HFFc6 (cell line): ENCODE results near the gene NR3C1. TPM values are rescaled to one million over a fixed set of nuclear protein-coding genes. Genes with fewer than 3 reads are reported as not detected.
A peak's percentile ranks its signal among the peaks of the same experiment; 100 is the strongest.

Experiments used
- DNase-seq: peaks from one replicate; pipeline ENCODE4 v3.0.0-alpha.2; 2018
- H3K27ac Mint-ChIP-seq: 2 replicates; pipeline ENCODE4 v1.8.0; 2020; ENCODE audit warnings: mild to moderate bottlenecking, mixed read lengths
- H3K27me3 Mint-ChIP-seq: 2 replicates; pipeline ENCODE4 v1.8.0; 2021; ENCODE audit warnings: mild to moderate bottlenecking, moderate library complexity, mixed read lengths; ENCODE audit not compliant: insufficient read depth
- H3K36me3 Mint-ChIP-seq: 2 replicates; pipeline ENCODE4 v1.8.0; 2021; ENCODE audit warnings: low read depth, mixed read lengths
- H3K4me1 Mint-ChIP-seq: 2 replicates; pipeline ENCODE4 v1.8.0; 2020; ENCODE audit warnings: low read depth, mixed read lengths
- H3K4me3 Mint-ChIP-seq: 2 replicates; pipeline ENCODE4 v1.8.0; 2020; ENCODE audit warnings: mild to moderate bottlenecking, moderate library complexity, mixed read lengths
- H3K9me3 Mint-ChIP-seq: 2 replicates; pipeline ENCODE4 v1.8.0; 2020; ENCODE audit warnings: mild to moderate bottlenecking, mixed read lengths
- total RNA-seq, 6 experiments: library from RNA; stranded (reverse); fragmentation: NEBNext Ultra II Directional; extraction: Animal tissue kit (Norgen Biotek cat#: 25700); gene quantifications; 2 replicates in 1 of 6; 3 replicates in 5 of 6; pipeline ENCODE4 v1.2.3, GENCODE V29; 2021
- TF ChIP-seq, protein P1 (sequence below): fragments of 200-600 bp; sonication (generic); IDR thresholded peaks from 2 replicates; pipeline ENCODE4 v1.5.0; 2021; ENCODE audit warnings: antibody characterized with exemption, mild to moderate bottlenecking

The NR3C1 gene
- total RNA-seq, 6 experiments from 2014 or later = 61.6 to 86.9 (median 71.5) TPM

DNA sequence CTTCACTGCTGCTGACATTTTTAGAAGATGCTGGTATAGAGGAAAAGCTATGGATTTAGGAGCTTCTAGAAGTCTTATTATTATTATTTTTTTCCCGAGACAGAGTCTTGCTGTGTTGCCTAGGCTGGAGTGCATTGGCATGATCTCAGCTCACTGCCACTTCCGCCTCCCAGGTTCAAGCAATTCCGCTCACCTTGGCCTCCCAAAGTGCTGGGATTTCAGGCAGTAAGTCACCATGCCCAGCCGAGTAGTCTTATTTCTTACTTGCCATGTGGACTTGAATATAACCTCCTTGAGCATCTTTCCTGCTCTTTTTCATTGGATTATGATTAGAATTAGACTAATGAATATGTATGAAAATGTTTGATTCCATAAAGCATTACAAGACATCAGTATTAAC is 119.5 kb downstream of the NR3C1 start:
- H3K9me3 Mint-ChIP-seq = no peaks in the 10 kb centered on the region
- no peak overlapping the region for H3K4me3 Mint-ChIP-seq

DNA sequence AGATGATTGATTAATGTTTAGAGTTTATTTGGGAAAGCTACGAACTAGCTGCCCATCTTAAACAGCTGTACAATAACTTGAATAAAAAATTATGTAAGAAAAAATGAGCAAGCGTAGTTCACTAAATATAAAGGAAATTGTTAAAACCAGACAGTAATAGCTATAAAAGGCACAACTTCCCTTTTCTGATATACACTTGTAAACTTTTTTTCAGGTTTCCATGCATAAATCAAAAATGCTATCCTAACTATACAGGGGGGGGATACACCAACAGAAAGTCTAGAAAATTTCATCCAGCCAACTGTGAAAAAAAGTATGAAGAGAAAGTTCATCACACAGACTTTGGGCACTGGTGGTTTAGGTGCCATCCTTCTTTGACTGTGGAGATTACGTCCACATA is 122.3 kb downstream of the NR3C1 start:
- H3K27ac Mint-ChIP-seq = no peak overlapping the region
- no peak for DNase-seq
- no peaks in the 10 kb centered on the region for H3K9me3 Mint-ChIP-seq
- H3K4me3 Mint-ChIP-seq = no peak overlapping the region
- no peaks in the 10 kb centered on the region for H3K27me3 Mint-ChIP-seq
- TF ChIP-seq, protein P1, sequence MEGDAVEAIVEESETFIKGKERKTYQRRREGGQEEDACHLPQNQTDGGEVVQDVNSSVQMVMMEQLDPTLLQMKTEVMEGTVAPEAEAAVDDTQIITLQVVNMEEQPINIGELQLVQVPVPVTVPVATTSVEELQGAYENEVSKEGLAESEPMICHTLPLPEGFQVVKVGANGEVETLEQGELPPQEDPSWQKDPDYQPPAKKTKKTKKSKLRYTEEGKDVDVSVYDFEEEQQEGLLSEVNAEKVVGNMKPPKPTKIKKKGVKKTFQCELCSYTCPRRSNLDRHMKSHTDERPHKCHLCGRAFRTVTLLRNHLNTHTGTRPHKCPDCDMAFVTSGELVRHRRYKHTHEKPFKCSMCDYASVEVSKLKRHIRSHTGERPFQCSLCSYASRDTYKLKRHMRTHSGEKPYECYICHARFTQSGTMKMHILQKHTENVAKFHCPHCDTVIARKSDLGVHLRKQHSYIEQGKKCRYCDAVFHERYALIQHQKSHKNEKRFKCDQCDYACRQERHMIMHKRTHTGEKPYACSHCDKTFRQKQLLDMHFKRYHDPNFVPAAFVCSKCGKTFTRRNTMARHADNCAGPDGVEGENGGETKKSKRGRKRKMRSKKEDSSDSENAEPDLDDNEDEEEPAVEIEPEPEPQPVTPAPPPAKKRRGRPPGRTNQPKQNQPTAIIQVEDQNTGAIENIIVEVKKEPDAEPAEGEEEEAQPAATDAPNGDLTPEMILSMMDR = no peak
- H3K4me1 Mint-ChIP-seq = peaks cover 18% of the 10 kb centered on the region
- peaks cover 48% of the 10 kb centered on the region for H3K36me3 Mint-ChIP-seq

More for the DNA sequence above, 119.5 kb downstream of the NR3C1 start:
- no peak for DNase-seq
- Mint-ChIP-seq H3K36me3 (peaks cover 53% of the 10 kb centered on the region), H3K27ac (no peak overlapping the region), H3K27me3 (no peaks in the 10 kb centered on the region; the same call in none of the 2 replicates), H3K4me1 (peaks cover 17% of the 10 kb centered on the region)
- TF ChIP-seq, protein P1 = no peak

GRCh38 chr5:143279698-143280097 is 123.8 kb downstream of the NR3C1 start:
- H3K36me3 Mint-ChIP-seq = peaks cover 54% of the 10 kb centered on the region
- 0 out of 2 replicates have a peak overlapping the region, but pooled peaks have one; percentile 1 for H3K27ac Mint-ChIP-seq
- no peaks in the 10 kb centered on the region for H3K27me3 Mint-ChIP-seq
- no peaks in the 10 kb centered on the region for H3K9me3 Mint-ChIP-seq
- H3K4me1 Mint-ChIP-seq = peaks cover 18% of the 10 kb centered on the region
- no peak for DNase-seq
- H3K4me3 Mint-ChIP-seq = no peak overlapping the region
- TF ChIP-seq, protein P1 = no peak

DNA sequence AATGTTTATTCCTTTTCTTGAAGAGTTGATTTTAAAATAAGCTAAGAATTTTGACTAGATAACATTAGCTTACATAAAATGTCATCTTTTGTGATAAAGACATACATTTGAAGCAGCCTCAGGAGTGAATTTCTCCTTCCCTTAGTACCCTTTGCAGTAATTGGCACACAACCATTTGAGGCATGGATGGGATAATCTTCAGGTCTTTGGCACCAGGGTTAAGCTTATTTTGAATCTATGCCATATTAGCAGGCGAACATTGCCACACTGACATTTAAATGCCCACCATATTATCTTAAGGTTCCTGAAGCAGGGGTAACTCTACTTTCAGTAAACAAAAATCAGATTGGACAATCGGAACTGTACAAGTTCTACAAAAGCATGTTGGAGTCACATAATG is 126.0 kb downstream of the NR3C1 start:
- Mint-ChIP-seq H3K27ac (no peak overlapping the region), H3K36me3 (peaks cover 37% of the 10 kb centered on the region), H3K27me3 (no peaks in the 10 kb centered on the region), H3K9me3 (no peaks in the 10 kb centered on the region), H3K4me1 (peaks cover 18% of the 10 kb centered on the region), H3K4me3 (no peak overlapping the region)
- TF ChIP-seq, protein P1 = no peak
- DNase-seq = no peak

DNA sequence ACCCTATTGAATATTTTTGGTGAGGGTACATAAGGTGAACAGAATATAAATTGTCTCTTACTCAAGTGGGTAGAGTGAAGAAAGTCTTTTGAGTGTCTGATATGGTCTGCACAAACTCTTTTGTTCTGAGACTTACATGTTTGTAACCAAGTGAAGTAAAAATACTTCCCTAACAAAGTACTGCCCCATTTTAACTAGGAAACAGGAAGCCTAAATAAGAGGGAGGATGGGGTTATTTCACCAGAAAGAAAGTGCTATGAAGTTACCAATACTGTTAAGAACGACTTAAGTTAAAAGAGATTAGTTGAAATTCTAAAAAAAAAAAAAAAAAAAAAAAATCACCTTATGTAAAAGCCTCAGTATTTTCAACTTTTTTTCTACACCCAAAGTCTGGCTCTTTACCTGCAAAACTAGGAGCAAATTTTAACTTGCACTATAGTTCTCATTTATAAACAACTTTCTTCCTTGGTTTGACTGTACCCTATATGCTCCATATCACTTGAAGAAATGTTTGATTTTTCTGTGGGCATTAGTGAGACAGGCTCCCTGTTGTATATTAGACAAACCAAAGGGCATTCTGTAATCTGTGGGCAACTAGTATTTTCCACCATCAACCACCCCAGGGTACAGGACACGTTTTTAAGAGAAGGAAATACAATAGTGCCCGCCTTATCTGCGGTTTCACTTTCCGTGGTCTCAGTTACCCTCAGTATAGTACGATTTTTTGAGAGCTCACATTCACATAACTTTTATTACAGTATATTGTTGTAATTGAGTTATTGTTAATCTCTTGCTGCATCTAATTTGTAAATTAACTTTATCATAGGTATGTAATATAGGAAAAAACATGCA is 127.7 kb downstream of the NR3C1 start:
- no peaks in the 10 kb centered on the region for H3K9me3 Mint-ChIP-seq
- no peak for DNase-seq
- H3K27me3 Mint-ChIP-seq = no peaks in the 10 kb centered on the region
- TF ChIP-seq, protein P1 = no peak
- H3K27ac Mint-ChIP-seq = no peak overlapping the region
- H3K4me1 Mint-ChIP-seq = peaks cover 18% of the 10 kb centered on the region
- H3K4me3 Mint-ChIP-seq = no peak overlapping the region
- H3K36me3 Mint-ChIP-seq = peaks cover 26% of the 10 kb centered on the region
